Prostate gland (tissue), 2 donors: ENCODE data around the gene DOCK2.

Source experiments
- CTCF ChIP-seq, 4 experiments: fragments of 200-600 bp in 2 of 4; fragments of 450-650 bp in 2 of 4; sonication (generic) in 2 of 4; IDR thresholded peaks; 1 replicate in 3 of 4; 2 replicates in 1 of 4; pipeline ENCODE4 v1.5.1; 2016 to 2019; ENCODE audit warnings: antibody characterized with exemption in 4 of 4, mild to moderate bottlenecking in 2 of 4, moderate library complexity in 2 of 4
- POLR2A ChIP-seq: fragments of 450-650 bp; IDR thresholded peaks from one replicate; pipeline ENCODE4 v1.6.1; 2016; ENCODE audit warnings: antibody characterized with exemption, mild to moderate bottlenecking
- POLR2AphosphoS5 ChIP-seq: sonication (generic); formaldehyde crosslinking; IDR thresholded peaks from one replicate; pipeline ENCODE4 v1.6.1; 2017; ENCODE audit warnings: antibody characterized with exemption

DNA sequence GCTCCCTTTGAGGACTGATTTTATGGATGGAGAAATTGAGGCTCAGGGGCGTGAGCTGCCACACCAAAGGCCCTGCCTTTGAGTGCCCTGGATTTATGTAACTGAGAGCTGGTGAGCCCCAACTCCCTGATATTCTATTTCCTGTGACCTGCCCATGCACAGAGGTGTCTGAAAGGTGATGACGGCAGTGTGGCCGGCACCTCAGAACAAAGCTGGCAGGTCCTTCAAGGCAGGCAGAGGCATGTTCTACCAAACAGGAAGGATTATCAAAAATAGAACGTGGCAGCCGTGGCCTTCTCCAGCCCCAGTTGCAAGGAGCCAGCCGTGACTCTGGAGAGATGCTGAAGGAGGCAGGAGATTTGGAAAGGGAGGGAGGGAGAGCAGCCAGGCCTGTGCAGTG is 307.0 kb downstream of the DOCK2 start:
- TF ChIP-seq POLR2AphosphoS5 (peak; percentile 49), CTCF (IDR thresholded peaks at IDR 0.05) (no peak), POLR2A (no peak)
